HepG2 (cell line): Measurements from ENCODE around the gene C20orf204. TPM values are rescaled to one million over a fixed set of nuclear protein-coding genes. Genes with fewer than 3 reads are reported as not detected.

Source experiments
- ATAC-seq: fragments of 200-7000 bp; cut with Tn5 transposase; 3 replicates; pipeline ENCODE4 v1.9.1; 2020; ENCODE audit warnings: mild to moderate bottlenecking, moderate library complexity
- BruUV-seq: library from RNA; stranded (reverse); fragments of 400-500 nt; replicated peaks from 2 replicates; lab custom pipeline; 2021; lab: Mats Ljungman, UMichigan
- CTCF ChIA-PET: fragments of 300-600 bp; formaldehyde crosslinking; extraction: SDS; loops from one replicate; lab custom pipeline; 2021; ENCODE audit warnings: low total read pairs, inconsistent platforms, low intra/inter-chr PET ratio; lab: Yijun Ruan, JAX
- POLR2A ChIA-PET: fragments of 350-600 bp; sonication (Branson Sonifier 250); formaldehyde crosslinking; loops from one replicate; lab custom pipeline; 2020; ENCODE audit warnings: antibody characterized with exemption, inconsistent platforms; lab: Yijun Ruan, JAX
- DNase-seq: peaks from one replicate; pipeline ENCODE4 v3.0.0-alpha.2; 2015; ENCODE audit warnings: low spot score
- FAIRE-seq: peaks from 3 replicates; lab custom pipeline; 2011; peaks lifted over from hg19 to GRCh38; lab: Jason Lieb, UNC
- H2AFZ ChIP-seq: one replicate; pipeline ENCODE4 v1.6.1; 2011; ENCODE audit warnings: low read length, inconsistent platforms
- H3K27ac ChIP-seq: fragments of 300-600 bp; 3 replicates; pipeline ENCODE4 v1.8.0; 2011; ENCODE audit warnings: mixed run types, mild to moderate bottlenecking, mixed read lengths, low read length, inconsistent platforms; ENCODE audit not compliant: insufficient read depth; ENCODE audit errors: extremely low read length
- H3K27me3 ChIP-seq, 2 experiments: fragments of 200-600 bp in 1 of 2; 2 replicates in 1 of 2; 3 replicates in 1 of 2; pipeline versions ENCODE4 v1.6.0 to v1.8.0; 2011; ENCODE audit warnings: low read length in 2 of 2, mild to moderate bottlenecking in 2 of 2, moderate library complexity in 2 of 2, inconsistent platforms in 1 of 2; ENCODE audit not compliant: insufficient read depth in 2 of 2, control insufficient read depth in 1 of 2
- H3K36me3 ChIP-seq, 2 experiments: fragments of 200-600 bp in 1 of 2; replicated peaks in 1 of 2; 2 replicates in 1 of 2; 3 replicates in 1 of 2; pipeline versions ENCODE4 v1.5.1 to v1.8.0; 2011; ENCODE audit warnings: low read length in 2 of 2, inconsistent platforms in 1 of 2; ENCODE audit not compliant: insufficient read depth in 2 of 2, control insufficient read depth in 1 of 2
- H3K4me1 ChIP-seq: 2 replicates; pipeline ENCODE4 v1.5.1; 2012; ENCODE audit warnings: low read length, inconsistent platforms; ENCODE audit not compliant: insufficient read depth
- H3K4me2 ChIP-seq: 2 replicates; pipeline ENCODE4 v1.6.0; 2011; ENCODE audit warnings: low read depth, low read length, inconsistent platforms
- H3K4me3 ChIP-seq, 3 experiments: fragments of 200-600 bp in 1 of 3; sonication (generic), shearing (Covaris generic) in 1 of 3; replicated peaks in 1 of 3; 2 replicates each; pipeline ENCODE4 v1.5.1; 2011 to 2016; ENCODE audit warnings: low read length in 3 of 3, inconsistent platforms in 2 of 3, low read depth in 2 of 3, mild to moderate bottlenecking in 2 of 3, control low read depth in 1 of 3, mixed read lengths in 1 of 3; ENCODE audit not compliant: insufficient read depth in 1 of 3
- H3K79me2 ChIP-seq: one replicate; pipeline ENCODE4 v1.6.1; 2011; ENCODE audit warnings: low read length, inconsistent platforms; ENCODE audit not compliant: insufficient read depth
- H3K9ac ChIP-seq: 2 replicates; pipeline ENCODE4 v1.6.0; 2011; ENCODE audit warnings: mild to moderate bottlenecking, low read depth, low read length, inconsistent platforms; ENCODE audit not compliant: insufficient read depth
- H3K9me3 ChIP-seq: 2 replicates; pipeline ENCODE4 v1.5.1; 2012; ENCODE audit warnings: mild to moderate bottlenecking, low read length
- H4K20me1 ChIP-seq: 2 replicates; pipeline ENCODE4 v1.6.0; 2011; ENCODE audit warnings: inconsistent platforms, mild to moderate bottlenecking, low read length, moderate library complexity; ENCODE audit not compliant: insufficient read depth
- EHMT2 ChIP-seq: fragments of 200-600 bp; sonication (generic); IDR thresholded peaks from 2 replicates; pipeline ENCODE4 v1.7.0; 2017; ENCODE audit warnings: antibody characterized with exemption, low read depth, low read length, borderline replicate concordance
- HIC2 ChIP-seq: sonication (generic); formaldehyde crosslinking; IDR thresholded peaks from 2 replicates; pipeline ENCODE4 v1.9.0; 2022; ENCODE audit warnings: low read depth, missing genetic modification reagents
- MXD4 ChIP-seq: IDR thresholded peaks from 2 replicates; pipeline ENCODE4 v1.6.1; 2016; ENCODE audit warnings: mild to moderate bottlenecking, missing biosample characterization, missing genetic modification reagents
- RBM22 ChIP-seq: fragments of 200-400 bp; formaldehyde crosslinking; optimal IDR thresholded peaks from 2 replicates; pipeline ENCODE3; 2017; ENCODE audit warnings: mild to moderate bottlenecking, low read length, moderate library complexity
- WGBS: methylation state at CpG from one replicate; pipeline ENCODE4 v1.1.6; 2017; ENCODE audit warnings: low lambda C conversion rate; 5-methylcytosine and 5-hydroxymethylcytosine counted together
- in situ Hi-C: cut with HindIII; loops from 2 replicates; pipeline ENCODE4 v1.10.0; 2017; ENCODE audit warnings: low pct_unique_long_range_greater_than_20kb; ENCODE audit not compliant: extremely low pct_ligation_motif_present
- intact Hi-C: fragments of 100-400 bp; cut with micrococcal nuclease; formaldehyde crosslinking; loops from one replicate; pipeline ENCODE4 v1.10.0; 2022; ENCODE audit not compliant: unreplicated experiment
- polyA plus RNA-seq, 8 experiments: library from polyadenylated mRNA; depleted of rRNA in 3 of 8; stranded (reverse) in 7 of 8; unstranded in 1 of 8; fragments of >200 nt; fragmentation: Illumina TruSeq in 4 of 8; extraction: Trizol in 4 of 8; gene quantifications; 2 replicates each; pipeline versions ENCODE4 v1.2.1 to v1.2.3, GENCODE V29; 2011 to 2016; ENCODE audit warnings: low read depth in 4 of 8, missing spikeins in 1 of 8, mixed read lengths in 1 of 8; ENCODE audit not compliant: insufficient read depth in 1 of 8
- total RNA-seq, 5 experiments: library from RNA; depleted of rRNA; stranded (reverse); fragments of >200 nt; fragmentation: Illumina TruSeq; extraction: Trizol; gene quantifications; 2 replicates each; pipeline ENCODE4 v1.2.3, GENCODE V29; 2016; ENCODE audit warnings: low read depth in 1 of 5
- TF ChIP-seq, protein P1 (sequence below): sonication (generic); formaldehyde crosslinking; IDR thresholded peaks from 2 replicates; pipeline ENCODE4 v1.8.0; 2022; ENCODE audit warnings: mild to moderate bottlenecking, missing genetic modification reagents; ENCODE audit not compliant: insufficient replicate concordance

Gene C20orf204
- total and polyA plus RNA-seq, 2 of the 13 experiments (the other 11 are each of a cell fraction or from before 2014, with no cell fraction given), result 22.1 to 80.0 TPM

- H3K9me3 ChIP-seq, result no peaks in the 10 kb centered on the region
- FAIRE-seq (no peak), ATAC-seq (no peak), DNase-seq (no peak)
- intact Hi-C loops, result no loop called here
- no peak overlapping the region for H2AFZ ChIP-seq
- no peak overlapping the region for H3K9ac ChIP-seq
- no peak overlapping the region for H3K27ac ChIP-seq
- H3K4me3 ChIP-seq, result no peak overlapping the region
- no TSS peak for BruUV-seq
- H3K36me3 ChIP-seq, result peaks cover 56 to 75% of the 10 kb centered on the region in 2 experiments
- WGBS, result 89% methylated on average over 2 of the region's 2 CpGs
- H3K4me2 ChIP-seq, result no peak overlapping the region
- H4K20me1 ChIP-seq, result no peaks in the 10 kb centered on the region
- ChIA-PET CTCF (no interaction called here), POLR2A (no interaction called here)
- no peaks in the 10 kb centered on the region for H3K4me1 ChIP-seq
- no peaks in the 10 kb centered on the region for H3K27me3 ChIP-seq
- H3K79me2 ChIP-seq, result peaks cover 2% of the 10 kb centered on the region
- TF ChIP-seq HIC2 (CRISPR knock-in tag), result no peak
- TF ChIP-seq EHMT2, result no peak
- peak; percentile 27 for TF ChIP-seq RBM22
- TF ChIP-seq, protein P1, sequence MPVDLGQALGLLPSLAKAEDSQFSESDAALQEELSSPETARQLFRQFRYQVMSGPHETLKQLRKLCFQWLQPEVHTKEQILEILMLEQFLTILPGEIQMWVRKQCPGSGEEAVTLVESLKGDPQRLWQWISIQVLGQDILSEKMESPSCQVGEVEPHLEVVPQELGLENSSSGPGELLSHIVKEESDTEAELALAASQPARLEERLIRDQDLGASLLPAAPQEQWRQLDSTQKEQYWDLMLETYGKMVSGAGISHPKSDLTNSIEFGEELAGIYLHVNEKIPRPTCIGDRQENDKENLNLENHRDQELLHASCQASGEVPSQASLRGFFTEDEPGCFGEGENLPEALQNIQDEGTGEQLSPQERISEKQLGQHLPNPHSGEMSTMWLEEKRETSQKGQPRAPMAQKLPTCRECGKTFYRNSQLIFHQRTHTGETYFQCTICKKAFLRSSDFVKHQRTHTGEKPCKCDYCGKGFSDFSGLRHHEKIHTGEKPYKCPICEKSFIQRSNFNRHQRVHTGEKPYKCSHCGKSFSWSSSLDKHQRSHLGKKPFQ (CRISPR knock-in tag), result no peak
- no peak for TF ChIP-seq MXD4 (CRISPR knock-in tag)
- in situ Hi-C loops, result no loop called here
These were observed 20.3 kb upstream of the C20orf204 start for GRCh38 chr20:64015635-64016034.
